Astrocyte of the cerebellum (primary cell): ENCODE data around the gene SLC7A1.
A peak's percentile ranks its signal among the peaks of the same experiment; 100 is the strongest.

Experiments
- DNase-seq: peaks from one replicate; pipeline ENCODE4 v3.0.0-alpha.2; 2011; ENCODE audit warnings: low read depth
- H3K4me3 ChIP-seq: 2 replicates; pipeline ENCODE4 v1.5.1; 2011; ENCODE audit warnings: mild to moderate bottlenecking, low read depth, low read length, moderate library complexity
- CTCF ChIP-seq: IDR thresholded peaks from 2 replicates; pipeline ENCODE4 v1.5.1; 2012; ENCODE audit warnings: low read length, low read depth, moderate library complexity, mild to moderate bottlenecking; ENCODE audit errors: missing control alignments
- in situ Hi-C: cut with HindIII; loops from 2 replicates; pipeline ENCODE4 v1.10.0; 2017; ENCODE audit warnings: low sequenced_read_pairs

Gene SLC7A1

GRCh38 chr13:29564818-29565217 is 30.7 kb downstream of the SLC7A1 start:
- peak; percentile 20 for TF ChIP-seq CTCF
- no peak for DNase-seq
- H3K4me3 ChIP-seq: no peak overlapping the region
- in situ Hi-C loops: no loop called here

GRCh38 chr13:29564373-29564772 is 31.1 kb downstream of the SLC7A1 start:
- no peak for DNase-seq
- in situ Hi-C loops: no loop called here
- TF ChIP-seq CTCF: no peak

GRCh38 chr13:29563941-29564340 is 31.5 kb downstream of the SLC7A1 start:
- no peak for DNase-seq

More at GRCh38 chr13:29564373-29564772, 31.1 kb downstream of the SLC7A1 start:
- no peak overlapping the region for H3K4me3 ChIP-seq

GRCh38 chr13:29562786-29563438 is 32.6 kb downstream of the SLC7A1 start:
- DNase-seq: no peak
- no peak overlapping the region for H3K4me3 ChIP-seq
- TF ChIP-seq CTCF: no peak
- in situ Hi-C loops: no loop called here

More at GRCh38 chr13:29563941-29564340, 31.5 kb downstream of the SLC7A1 start:
- no peak for TF ChIP-seq CTCF
- in situ Hi-C loops: no loop called here
- no peak overlapping the region for H3K4me3 ChIP-seq

- TF ChIP-seq CTCF: no peak
- no peak overlapping the region for H3K4me3 ChIP-seq
- no peak for DNase-seq
- in situ Hi-C loops: no loop called here
Measured at GRCh38 chr13:29561918-29562317, 33.6 kb downstream of the SLC7A1 start.

GRCh38 chr13:29556742-29557141 is 38.7 kb downstream of the SLC7A1 start:
- no peak for TF ChIP-seq CTCF
- no peak overlapping the region for H3K4me3 ChIP-seq
- DNase-seq: no peak
- in situ Hi-C loops: no loop called here
